Right cardiac atrium (tissue), 5 donors: ENCODE results near the gene EDN3. TPM values are rescaled to one million over a fixed set of nuclear protein-coding genes. Genes with fewer than 3 reads are reported as not detected.
"Not testable (repeated sequence)": the region's sequence is repeated elsewhere in the genome, so short reads cannot be mapped to it uniquely, and the experiment has no call there.

ENCODE experiments used
- ATAC-seq, 2 donors: fragments of 200-7000 bp; cut with Tn5 transposase; one replicate each; pipeline versions ENCODE4 v1.8.0 to v1.9.1; 2020; ENCODE audit warnings: moderate library complexity in 2 of 2, mild to moderate bottlenecking in 1 of 2
- DNase-seq, 3 donors: peaks; one replicate each; pipeline ENCODE4 v3.0.0-alpha.2; 2020
- H3K27ac ChIP-seq: one replicate; pipeline ENCODE4 v1.5.1; 2013; ENCODE audit warnings: mild to moderate bottlenecking, low read length, control low read depth, moderate library complexity
- H3K27me3 ChIP-seq: one replicate; pipeline ENCODE4 v1.6.1; 2013; ENCODE audit not compliant: control insufficient read depth, insufficient read depth
- H3K4me1 ChIP-seq: one replicate; pipeline ENCODE4 v1.6.1; 2013; ENCODE audit warnings: low read length; ENCODE audit not compliant: control insufficient read depth, insufficient read depth
- H3K4me3 ChIP-seq: one replicate; pipeline ENCODE4 v1.5.1; 2013; ENCODE audit warnings: low read length, control low read depth
- H3K9me3 ChIP-seq: one replicate; pipeline ENCODE4 v1.6.1; 2013; ENCODE audit warnings: low read length; ENCODE audit not compliant: control insufficient read depth
- WGBS: extraction: QIAGEN DNeasy Blood & Tissue Kit; methylation state at CpG from one replicate; pipeline ENCODE4 v1.1.7; 2013; 5-methylcytosine and 5-hydroxymethylcytosine counted together
- intact Hi-C, 4 donors: fragments of 100-400 bp; cut with DNase I; formaldehyde crosslinking; loops; one replicate each; pipeline versions ENCODE4 v1.11.0 to v1.14.0; 2022 to 2023
- polyA plus RNA-seq: library from polyadenylated mRNA; stranded (reverse); fragments of 200-250 nt; gene quantifications from one replicate; pipeline ENCODE4 v1.2.3, GENCODE V29; 2013
- total RNA-seq, 4 donors: library from RNA; stranded (reverse); fragmentation: NEBNext Ultra II Directional; extraction: Animal tissue kit (Norgen Biotek cat#: 25700); gene quantifications; one replicate each; pipeline ENCODE4 v1.2.1, GENCODE V29; 2021
- donor health status: healthy with polysubstance abuse.
- donor health status: DM: no; HTN: yes; CAD: no.
- donor health status: DM: no; HTN: no; CAD: no.
- donor health status: DM: no; HTN: yes; CAD: no; lungs with severe emphysema.
- donor health status: DM: yes; HTN: yes; CAD: no.

EDN3 gene
- total and polyA plus RNA-seq, 5 donors = not detected

- no peaks in the 10 kb centered on the region for H3K4me1 ChIP-seq
- intact Hi-C loops = no loop called here
- 91% methylated on average over 6 of the region's 6 CpGs for WGBS
- ATAC-seq (no peak), DNase-seq (no peak)
- no peak overlapping the region for H3K4me3 ChIP-seq
- no peak overlapping the region for H3K27ac ChIP-seq
- H3K9me3 ChIP-seq = no peaks in the 10 kb centered on the region
- no peaks in the 10 kb centered on the region for H3K27me3 ChIP-seq
These were observed 54.0 kb downstream of the EDN3 start for GRCh38 chr20:59354460-59354859.

- no peak for ATAC-seq
- 75% methylated on average over 2 of the region's 2 CpGs for WGBS
- H3K27me3 ChIP-seq = no peaks in the 10 kb centered on the region
These were observed 54.8 kb downstream of the EDN3 start for GRCh38 chr20:59355242-59355641.

GRCh38 chr20:59356662-59357165 lies 56.3 kb downstream of the EDN3 start:
- Histone ChIP-seq H3K27me3 (no peaks in the 10 kb centered on the region), H3K4me3 (no peak overlapping the region), H3K9me3 (no peaks in the 10 kb centered on the region), H3K27ac (no peak overlapping the region), H3K4me1 (no peaks in the 10 kb centered on the region)
- intact Hi-C loops = no loop called here
- 54% methylated on average over 4 of the region's 4 CpGs for WGBS
- no peak for ATAC-seq
- DNase-seq = no peak

More at GRCh38 chr20:59355242-59355641, 54.8 kb downstream of the EDN3 start:
- H3K4me1 ChIP-seq = no peaks in the 10 kb centered on the region
- intact Hi-C loops = no loop called here
- H3K27ac ChIP-seq = no peak overlapping the region
- H3K9me3 ChIP-seq = no peaks in the 10 kb centered on the region
- no peak for DNase-seq
- H3K4me3 ChIP-seq = no peak overlapping the region

DNA sequence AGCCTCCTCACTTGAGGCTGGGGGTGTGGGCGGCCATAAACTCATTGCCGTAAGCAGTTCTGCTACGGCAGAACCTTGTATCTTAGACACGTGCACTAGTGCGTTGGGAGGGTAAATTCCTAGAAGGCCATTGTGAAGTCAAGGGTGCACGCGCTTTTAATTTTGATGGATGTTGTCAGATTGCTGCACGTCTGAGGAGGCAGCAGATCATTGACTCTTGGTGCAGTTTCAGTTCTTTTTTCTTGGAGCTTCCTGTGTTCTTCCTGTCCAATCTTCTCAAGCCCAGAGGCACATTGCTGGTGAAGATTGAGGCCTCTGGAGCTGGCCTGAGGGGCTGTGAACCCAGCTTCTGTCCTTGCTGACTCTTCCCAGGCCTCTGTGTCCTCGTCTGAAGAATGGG lies 58.4 kb downstream of the EDN3 start:
- ATAC-seq, DNase-seq, H3K9me3 ChIP-seq, H3K4me3 ChIP-seq, H3K4me1 ChIP-seq, H3K27me3 ChIP-seq, H3K27ac ChIP-seq, intact Hi-C loops: not testable (repeated sequence)
- 67% methylated on average over 4 of the region's 9 CpGs for WGBS

DNA sequence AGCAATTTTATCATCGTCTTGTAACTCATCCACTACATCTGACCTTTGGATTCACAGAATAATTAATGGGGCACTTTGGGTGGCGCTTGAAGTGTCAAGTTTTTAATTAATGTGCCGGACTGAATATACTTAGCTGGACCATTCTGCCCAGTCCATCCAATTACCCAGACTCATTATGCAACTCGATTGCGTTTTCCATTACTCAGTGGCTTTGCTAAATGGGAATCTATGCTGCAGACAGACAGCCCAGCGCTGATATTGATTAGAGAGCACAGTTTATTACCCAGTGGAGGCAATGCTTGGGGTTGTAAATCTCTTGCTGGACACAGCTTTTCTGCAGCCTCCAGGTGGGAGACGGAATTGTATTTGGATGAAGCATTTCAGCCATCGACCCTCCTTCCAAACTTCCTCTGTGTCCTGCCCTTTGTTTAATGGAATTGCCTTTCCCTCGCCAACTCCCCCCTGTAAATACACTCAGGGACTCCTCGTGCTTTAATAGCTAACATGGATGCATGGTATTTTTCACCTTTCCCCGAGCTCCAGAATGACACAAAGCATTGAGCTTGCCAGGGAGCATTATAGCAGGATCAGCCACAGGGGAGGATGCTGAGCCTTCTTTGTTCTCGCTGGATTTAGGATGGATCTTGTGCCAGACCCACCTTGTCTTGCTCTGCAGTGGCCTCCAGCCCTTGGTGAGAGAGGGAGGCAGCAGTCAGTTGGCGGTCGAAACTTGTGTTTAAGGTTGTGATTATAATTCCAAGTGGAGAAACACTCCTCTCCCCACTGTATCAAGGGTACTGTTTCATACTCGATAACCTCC lies 59.7 kb downstream of the EDN3 start:
- H3K27me3 ChIP-seq = no peaks in the 10 kb centered on the region
- H3K4me1 ChIP-seq = no peaks in the 10 kb centered on the region
- H3K4me3 ChIP-seq = no peak overlapping the region
- H3K9me3 ChIP-seq = no peaks in the 10 kb centered on the region
- 78% methylated on average over 15 of the region's 15 CpGs for WGBS
- DNase-seq (no peak), ATAC-seq (no peak)
- H3K27ac ChIP-seq = no peak overlapping the region
- intact Hi-C loops = no loop called here

- ATAC-seq (no peak), DNase-seq (no peak)
- Histone ChIP-seq H3K4me3 (no peak overlapping the region), H3K27me3 (no peaks in the 10 kb centered on the region), H3K27ac (no peak overlapping the region), H3K9me3 (no peaks in the 10 kb centered on the region), H3K4me1 (no peaks in the 10 kb centered on the region)
- 87% methylated on average over 4 of the region's 4 CpGs for WGBS
- intact Hi-C loops = no loop called here
These were observed 60.5 kb downstream of the EDN3 start for GRCh38 chr20:59360934-59361333.

GRCh38 chr20:59361411-59361810 lies 61.0 kb downstream of the EDN3 start:
- Histone ChIP-seq H3K27me3 (no peaks in the 10 kb centered on the region), H3K4me3 (no peak overlapping the region), H3K4me1 (no peaks in the 10 kb centered on the region), H3K9me3 (no peaks in the 10 kb centered on the region), H3K27ac (no peak overlapping the region)
- ATAC-seq (no peak), DNase-seq (no peak)
- 71% methylated on average over 5 of the region's 5 CpGs for WGBS
- intact Hi-C loops = no loop called here

DNA sequence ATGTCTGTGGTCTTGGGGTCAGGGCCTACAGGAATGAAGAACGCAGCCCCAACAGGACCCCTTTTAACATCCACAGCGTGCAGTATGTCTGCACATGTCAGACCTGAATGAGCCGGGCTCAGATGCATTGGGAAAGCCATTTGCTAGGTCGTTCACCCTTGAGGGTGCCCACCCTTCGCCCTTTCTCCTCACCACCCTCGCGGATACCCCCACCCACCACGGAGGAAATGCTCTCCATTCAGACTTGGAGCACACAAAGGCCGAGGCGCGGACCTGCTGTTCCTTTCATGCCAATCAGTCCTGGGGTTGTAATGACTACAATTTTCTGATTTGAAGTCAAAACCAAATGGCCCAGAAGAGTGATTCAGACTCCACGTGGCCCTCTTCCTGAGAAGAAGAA lies 62.7 kb downstream of the EDN3 start:
- Histone ChIP-seq H3K27me3 (no peaks in the 10 kb centered on the region), H3K27ac (no peak overlapping the region), H3K4me1 (no peaks in the 10 kb centered on the region), H3K4me3 (no peak overlapping the region), H3K9me3 (no peaks in the 10 kb centered on the region)
- ATAC-seq (no peak), DNase-seq (no peak)
- WGBS = 81% methylated on average over 12 of the region's 12 CpGs
- intact Hi-C loops = no loop called here

DNA sequence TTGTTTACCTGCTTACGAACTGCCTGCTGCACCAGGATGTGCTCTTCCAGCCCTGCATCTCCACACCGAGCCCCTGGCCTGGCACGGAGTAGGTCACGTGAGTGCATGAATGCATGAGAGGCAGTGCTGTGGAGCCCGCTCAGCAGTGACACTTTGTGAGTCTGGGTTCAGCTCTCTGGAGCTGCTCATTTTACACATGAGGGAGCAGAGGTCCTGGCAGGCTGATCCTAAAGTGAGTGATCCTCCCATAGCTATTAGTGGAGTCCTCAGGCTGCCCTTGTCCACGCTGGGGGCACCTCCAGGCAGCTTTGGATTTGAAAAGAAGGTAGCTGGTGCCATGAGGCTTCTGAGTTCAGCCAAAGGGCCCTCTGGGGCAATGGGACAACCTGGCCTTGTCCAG lies 64.2 kb downstream of the EDN3 start:
- DNase-seq = no peak
- intact Hi-C loops = no loop called here
- Histone ChIP-seq H3K4me3 (no peak overlapping the region), H3K27ac (no peak overlapping the region), H3K4me1 (no peaks in the 10 kb centered on the region), H3K9me3 (no peaks in the 10 kb centered on the region), H3K27me3 (no peaks in the 10 kb centered on the region)
- 77% methylated on average over 6 of the region's 6 CpGs for WGBS
- no peak for ATAC-seq

GRCh38 chr20:59365611-59366285 lies 65.3 kb downstream of the EDN3 start:
- DNase-seq = no peak
- intact Hi-C loops = no loop called here
- Histone ChIP-seq H3K4me1 (no peaks in the 10 kb centered on the region), H3K4me3 (no peak overlapping the region), H3K27me3 (no peaks in the 10 kb centered on the region), H3K27ac (no peak overlapping the region), H3K9me3 (no peaks in the 10 kb centered on the region)
- WGBS = 90% methylated on average over 24 of the region's 24 CpGs
- no peak for ATAC-seq

DNA sequence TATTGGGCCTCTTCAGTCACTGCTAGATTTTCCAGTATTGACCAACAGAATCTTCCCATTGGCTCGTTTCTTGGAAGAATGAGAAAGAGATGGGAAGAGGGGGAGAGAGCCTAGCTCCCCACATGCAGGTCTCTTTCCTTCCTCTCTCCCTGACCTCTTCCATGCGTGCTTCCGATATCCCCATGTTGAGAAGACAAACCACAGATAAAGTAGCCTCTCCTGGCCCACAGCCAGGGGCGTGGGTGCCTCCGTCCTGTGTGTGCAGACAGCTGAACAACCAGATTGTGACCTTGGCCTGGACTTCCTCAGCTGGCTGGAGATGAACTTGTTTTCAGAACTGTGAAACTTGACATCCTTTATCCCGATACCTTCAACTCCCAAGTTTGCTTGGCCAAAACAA lies 71.0 kb downstream of the EDN3 start:
- Histone ChIP-seq H3K27ac (no peak overlapping the region), H3K27me3 (no peaks in the 10 kb centered on the region), H3K9me3 (no peaks in the 10 kb centered on the region), H3K4me3 (no peak overlapping the region), H3K4me1 (no peaks in the 10 kb centered on the region)
- 39% methylated on average over 6 of the region's 6 CpGs for WGBS
- intact Hi-C loops = no loop called here
- no peak for ATAC-seq
- DNase-seq = no peak
